H1 (cell line): ENCODE measurements around the gene RPL19. TPM values are rescaled to one million over a fixed set of nuclear protein-coding genes. Genes with fewer than 3 reads are reported as not detected.

Experiments used
- CEBPB ChIP-seq: IDR thresholded peaks from 2 replicates; pipeline ENCODE4 v1.6.1; 2012; ENCODE audit warnings: low read depth, low read length
- EP300 ChIP-seq, 2 experiments: IDR thresholded peaks; 1 replicate in 1 of 2; 2 replicates in 1 of 2; pipeline ENCODE4 v1.6.1; 2011 to 2012; ENCODE audit warnings: low read depth in 2 of 2, low read length in 2 of 2, mild to moderate bottlenecking in 2 of 2, borderline replicate concordance in 1 of 2, inconsistent platforms in 1 of 2, moderate library complexity in 1 of 2
- NANOG ChIP-seq: IDR thresholded peaks from 2 replicates; pipeline ENCODE4 v1.6.1; 2011; ENCODE audit warnings: low read length, low read depth, mild to moderate bottlenecking, inconsistent platforms; ENCODE audit not compliant: insufficient read depth, poor library complexity, severe bottlenecking
- TEAD4 ChIP-seq: IDR thresholded peaks from 2 replicates; pipeline ENCODE4 v1.6.1; 2012; ENCODE audit warnings: low read depth, low read length, inconsistent platforms, mixed read lengths
- YY1 ChIP-seq: IDR thresholded peaks from 2 replicates; pipeline ENCODE4 v1.6.1; 2011; ENCODE audit warnings: low read depth, mild to moderate bottlenecking, low read length
- polyA plus RNA-seq, 7 experiments: library from polyadenylated mRNA; depleted of rRNA in 3 of 7; stranded (reverse) in 5 of 7; unstranded in 2 of 7; fragments of >200 nt in 5 of 7; fragments of 200-250 nt in 2 of 7; gene quantifications; 1 replicate in 5 of 7; 2 replicates in 1 of 7; 4 replicates in 1 of 7; pipeline versions ENCODE4 v1.2.1 to v1.2.3, GENCODE V29; 2011 to 2013; ENCODE audit warnings: missing spikeins in 2 of 7, mixed read lengths in 2 of 7
- total RNA-seq: library from RNA; stranded (reverse); fragmentation: NEBNext Ultra II Directional; extraction: Animal tissue kit (Norgen Biotek cat#: 25700); gene quantifications from 2 replicates; pipeline ENCODE4 v1.2.1, GENCODE V29; 2021
- TF ChIP-seq, protein P1 (sequence below): fragments of 300-600 bp; sonication (generic); IDR thresholded peaks from 2 replicates; pipeline ENCODE4 v1.7.1; 2012; ENCODE audit warnings: low read length, moderate library complexity, mild to moderate bottlenecking, inconsistent platforms; ENCODE audit not compliant: insufficient replicate concordance

The RPL19 gene
- total and polyA plus RNA-seq, 2 of the 8 experiments (the other 6 are each of a cell fraction or from before 2014, with no cell fraction given) = 2,108 to 2,182 TPM

DNA sequence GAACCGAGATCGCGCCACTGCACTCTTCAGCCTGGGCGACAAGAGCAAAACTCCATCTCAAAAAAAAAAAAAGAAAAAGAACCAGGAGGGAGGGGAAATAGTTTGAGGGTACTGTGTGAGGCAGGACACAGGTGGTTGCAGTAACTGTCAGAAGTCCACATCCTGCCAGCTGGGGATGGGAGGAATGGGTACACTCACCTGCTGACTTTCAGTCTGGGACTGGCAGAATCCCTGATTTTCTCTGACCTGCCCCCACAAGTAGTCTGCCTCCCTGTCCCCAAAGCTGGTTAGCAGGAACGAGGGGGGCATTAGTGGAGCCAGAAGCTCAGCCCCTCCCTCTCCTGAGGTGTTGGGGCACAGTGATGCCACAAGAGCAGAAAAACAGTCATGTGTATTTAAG, 27.0 kb upstream of the RPL19 start (continued):
- TF ChIP-seq, protein P1, sequence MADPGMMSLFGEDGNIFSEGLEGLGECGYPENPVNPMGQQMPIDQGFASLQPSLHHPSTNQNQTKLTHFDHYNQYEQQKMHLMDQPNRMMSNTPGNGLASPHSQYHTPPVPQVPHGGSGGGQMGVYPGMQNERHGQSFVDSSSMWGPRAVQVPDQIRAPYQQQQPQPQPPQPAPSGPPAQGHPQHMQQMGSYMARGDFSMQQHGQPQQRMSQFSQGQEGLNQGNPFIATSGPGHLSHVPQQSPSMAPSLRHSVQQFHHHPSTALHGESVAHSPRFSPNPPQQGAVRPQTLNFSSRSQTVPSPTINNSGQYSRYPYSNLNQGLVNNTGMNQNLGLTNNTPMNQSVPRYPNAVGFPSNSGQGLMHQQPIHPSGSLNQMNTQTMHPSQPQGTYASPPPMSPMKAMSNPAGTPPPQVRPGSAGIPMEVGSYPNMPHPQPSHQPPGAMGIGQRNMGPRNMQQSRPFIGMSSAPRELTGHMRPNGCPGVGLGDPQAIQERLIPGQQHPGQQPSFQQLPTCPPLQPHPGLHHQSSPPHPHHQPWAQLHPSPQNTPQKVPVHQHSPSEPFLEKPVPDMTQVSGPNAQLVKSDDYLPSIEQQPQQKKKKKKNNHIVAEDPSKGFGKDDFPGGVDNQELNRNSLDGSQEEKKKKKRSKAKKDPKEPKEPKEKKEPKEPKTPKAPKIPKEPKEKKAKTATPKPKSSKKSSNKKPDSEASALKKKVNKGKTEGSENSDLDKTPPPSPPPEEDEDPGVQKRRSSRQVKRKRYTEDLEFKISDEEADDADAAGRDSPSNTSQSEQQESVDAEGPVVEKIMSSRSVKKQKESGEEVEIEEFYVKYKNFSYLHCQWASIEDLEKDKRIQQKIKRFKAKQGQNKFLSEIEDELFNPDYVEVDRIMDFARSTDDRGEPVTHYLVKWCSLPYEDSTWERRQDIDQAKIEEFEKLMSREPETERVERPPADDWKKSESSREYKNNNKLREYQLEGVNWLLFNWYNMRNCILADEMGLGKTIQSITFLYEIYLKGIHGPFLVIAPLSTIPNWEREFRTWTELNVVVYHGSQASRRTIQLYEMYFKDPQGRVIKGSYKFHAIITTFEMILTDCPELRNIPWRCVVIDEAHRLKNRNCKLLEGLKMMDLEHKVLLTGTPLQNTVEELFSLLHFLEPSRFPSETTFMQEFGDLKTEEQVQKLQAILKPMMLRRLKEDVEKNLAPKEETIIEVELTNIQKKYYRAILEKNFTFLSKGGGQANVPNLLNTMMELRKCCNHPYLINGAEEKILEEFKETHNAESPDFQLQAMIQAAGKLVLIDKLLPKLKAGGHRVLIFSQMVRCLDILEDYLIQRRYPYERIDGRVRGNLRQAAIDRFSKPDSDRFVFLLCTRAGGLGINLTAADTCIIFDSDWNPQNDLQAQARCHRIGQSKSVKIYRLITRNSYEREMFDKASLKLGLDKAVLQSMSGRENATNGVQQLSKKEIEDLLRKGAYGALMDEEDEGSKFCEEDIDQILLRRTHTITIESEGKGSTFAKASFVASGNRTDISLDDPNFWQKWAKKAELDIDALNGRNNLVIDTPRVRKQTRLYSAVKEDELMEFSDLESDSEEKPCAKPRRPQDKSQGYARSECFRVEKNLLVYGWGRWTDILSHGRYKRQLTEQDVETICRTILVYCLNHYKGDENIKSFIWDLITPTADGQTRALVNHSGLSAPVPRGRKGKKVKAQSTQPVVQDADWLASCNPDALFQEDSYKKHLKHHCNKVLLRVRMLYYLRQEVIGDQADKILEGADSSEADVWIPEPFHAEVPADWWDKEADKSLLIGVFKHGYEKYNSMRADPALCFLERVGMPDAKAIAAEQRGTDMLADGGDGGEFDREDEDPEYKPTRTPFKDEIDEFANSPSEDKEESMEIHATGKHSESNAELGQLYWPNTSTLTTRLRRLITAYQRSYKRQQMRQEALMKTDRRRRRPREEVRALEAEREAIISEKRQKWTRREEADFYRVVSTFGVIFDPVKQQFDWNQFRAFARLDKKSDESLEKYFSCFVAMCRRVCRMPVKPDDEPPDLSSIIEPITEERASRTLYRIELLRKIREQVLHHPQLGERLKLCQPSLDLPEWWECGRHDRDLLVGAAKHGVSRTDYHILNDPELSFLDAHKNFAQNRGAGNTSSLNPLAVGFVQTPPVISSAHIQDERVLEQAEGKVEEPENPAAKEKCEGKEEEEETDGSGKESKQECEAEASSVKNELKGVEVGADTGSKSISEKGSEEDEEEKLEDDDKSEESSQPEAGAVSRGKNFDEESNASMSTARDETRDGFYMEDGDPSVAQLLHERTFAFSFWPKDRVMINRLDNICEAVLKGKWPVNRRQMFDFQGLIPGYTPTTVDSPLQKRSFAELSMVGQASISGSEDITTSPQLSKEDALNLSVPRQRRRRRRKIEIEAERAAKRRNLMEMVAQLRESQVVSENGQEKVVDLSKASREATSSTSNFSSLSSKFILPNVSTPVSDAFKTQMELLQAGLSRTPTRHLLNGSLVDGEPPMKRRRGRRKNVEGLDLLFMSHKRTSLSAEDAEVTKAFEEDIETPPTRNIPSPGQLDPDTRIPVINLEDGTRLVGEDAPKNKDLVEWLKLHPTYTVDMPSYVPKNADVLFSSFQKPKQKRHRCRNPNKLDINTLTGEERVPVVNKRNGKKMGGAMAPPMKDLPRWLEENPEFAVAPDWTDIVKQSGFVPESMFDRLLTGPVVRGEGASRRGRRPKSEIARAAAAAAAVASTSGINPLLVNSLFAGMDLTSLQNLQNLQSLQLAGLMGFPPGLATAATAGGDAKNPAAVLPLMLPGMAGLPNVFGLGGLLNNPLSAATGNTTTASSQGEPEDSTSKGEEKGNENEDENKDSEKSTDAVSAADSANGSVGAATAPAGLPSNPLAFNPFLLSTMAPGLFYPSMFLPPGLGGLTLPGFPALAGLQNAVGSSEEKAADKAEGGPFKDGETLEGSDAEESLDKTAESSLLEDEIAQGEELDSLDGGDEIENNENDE = no peak
- TF ChIP-seq EP300 (IDR thresholded peaks at IDR 0.05; ENCODE audit: borderline replicate concordance in 1 of 2, low read depth in 2 of 2, low read length in 2 of 2) (no peak), NANOG (no peak), YY1 (no peak), CEBPB (no peak), TEAD4 (no peak)
- TF ChIP-seq, all 59 proteins: peak for 0
